BLaER1 (cell line): ENCODE results near the gene COQ5.
A peak's percentile ranks its signal among the peaks of the same experiment; 100 is the strongest.

Experiments used
- H3K27ac ChIP-seq: shearing (Covaris generic); formaldehyde crosslinking; 2 replicates; pipeline ENCODE4 v1.8.1; 2022
- H3K27me3 ChIP-seq: shearing (Covaris generic); formaldehyde crosslinking; 2 replicates; pipeline ENCODE4 v1.8.1; 2022
- H3K36me3 ChIP-seq: shearing (Covaris generic); formaldehyde crosslinking; 2 replicates; pipeline ENCODE4 v1.8.1; 2022
- H3K4me1 ChIP-seq: shearing (Covaris generic); formaldehyde crosslinking; 2 replicates; pipeline ENCODE4 v1.8.1; 2022
- H3K4me2 ChIP-seq: shearing (Covaris generic); formaldehyde crosslinking; 2 replicates; pipeline ENCODE4 v1.8.1; 2022
- H3K4me3 ChIP-seq: shearing (Covaris generic); formaldehyde crosslinking; 2 replicates; pipeline ENCODE4 v1.8.1; 2022
- H3K9ac ChIP-seq: shearing (Covaris generic); formaldehyde crosslinking; 2 replicates; pipeline ENCODE4 v1.8.1; 2022
- H3K9me3 ChIP-seq: shearing (Covaris generic); formaldehyde crosslinking; 2 replicates; pipeline ENCODE4 v1.8.1; 2022
- H4K20me1 ChIP-seq: shearing (Covaris generic); formaldehyde crosslinking; 2 replicates; pipeline ENCODE4 v1.8.1; 2022
- Cebpa-rat ChIP-seq: shearing (Covaris generic); IDR thresholded peaks from 2 replicates; pipeline ENCODE4 v1.8.1; 2022

COQ5 gene, protein sequence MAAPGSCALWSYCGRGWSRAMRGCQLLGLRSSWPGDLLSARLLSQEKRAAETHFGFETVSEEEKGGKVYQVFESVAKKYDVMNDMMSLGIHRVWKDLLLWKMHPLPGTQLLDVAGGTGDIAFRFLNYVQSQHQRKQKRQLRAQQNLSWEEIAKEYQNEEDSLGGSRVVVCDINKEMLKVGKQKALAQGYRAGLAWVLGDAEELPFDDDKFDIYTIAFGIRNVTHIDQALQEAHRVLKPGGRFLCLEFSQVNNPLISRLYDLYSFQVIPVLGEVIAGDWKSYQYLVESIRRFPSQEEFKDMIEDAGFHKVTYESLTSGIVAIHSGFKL

DNA sequence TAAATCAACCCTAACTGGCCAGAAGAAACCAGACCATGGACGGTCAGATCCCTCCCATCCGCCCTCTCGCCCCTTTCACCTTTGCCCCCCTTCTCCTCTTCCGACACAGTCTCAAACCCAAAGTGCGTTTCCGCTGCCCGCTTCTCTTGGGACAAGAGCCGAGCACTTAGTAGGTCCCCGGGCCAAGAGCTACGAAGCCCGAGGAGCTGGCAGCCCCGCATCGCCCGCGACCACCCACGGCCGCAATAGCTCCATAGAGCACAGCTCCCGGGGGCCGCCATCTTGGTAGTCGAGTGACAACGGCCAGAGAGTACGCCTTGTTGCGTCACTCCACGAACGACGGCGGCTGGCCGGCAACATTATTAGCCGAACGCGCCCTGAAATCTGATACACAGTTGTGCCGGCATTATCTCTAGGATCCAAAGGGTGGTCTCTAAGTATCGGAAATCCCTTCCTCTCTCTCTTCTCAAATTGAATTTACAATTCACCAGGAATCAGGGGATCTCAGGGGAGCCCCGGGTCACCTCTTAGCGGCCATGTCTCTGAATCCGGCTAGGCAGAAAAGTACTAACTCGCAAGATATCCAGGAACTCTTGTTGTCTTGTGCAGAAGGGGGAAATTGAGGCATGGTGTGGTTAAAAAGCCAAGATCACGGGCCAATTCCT lies at the start of gene COQ5:
Gene COQ5, minus strand, starts transcription at position 298 of the 665 bp plus-strand sequence. Its CDS starts 17 bp downstream, at position 281.
- peak within 1 kb of the TSS; percentile 90 for H3K4me2 ChIP-seq
- no peaks in the 10 kb centered on the region for H3K9me3 ChIP-seq
- peak within 1 kb of the TSS; percentile 91 for H3K27ac ChIP-seq
- no peaks in the 10 kb centered on the region for H3K27me3 ChIP-seq
- H3K4me1 ChIP-seq = peaks cover 22% of the 10 kb centered on the region
- no peaks in the 10 kb centered on the region for H4K20me1 ChIP-seq
- peak within 1 kb of the TSS; percentile 88 for H3K4me3 ChIP-seq
- TF ChIP-seq Cebpa-rat = peak; percentile 96
- H3K9ac ChIP-seq = peak within 1 kb of the TSS; percentile 96
- H3K36me3 ChIP-seq = peaks cover 21% of the 10 kb centered on the region; the same call in 1 of the 2 replicates

DNA sequence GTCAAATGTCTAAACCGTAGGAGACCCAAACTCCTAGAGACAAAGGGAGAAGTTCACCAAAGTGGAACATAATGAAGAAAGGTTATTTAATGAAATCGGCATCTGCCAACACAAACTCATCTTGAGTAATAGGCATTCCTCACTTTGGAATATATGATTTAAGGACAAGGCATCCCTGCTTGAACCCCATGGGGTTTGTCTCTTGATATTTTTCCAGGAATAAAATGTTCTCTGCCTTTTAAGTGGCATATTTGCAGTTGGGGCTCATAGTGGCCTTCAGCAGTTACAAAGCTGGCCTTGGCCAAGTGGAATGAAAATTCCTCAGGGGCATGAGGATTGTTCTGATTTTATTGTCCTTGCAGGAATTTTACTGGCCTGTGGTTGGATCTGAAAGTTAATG lies 45.1 kb upstream of the COQ5 start:
- Histone ChIP-seq H3K9ac (no peak overlapping the region), H3K4me2 (no peak overlapping the region), H3K27me3 (no peaks in the 10 kb centered on the region), H3K4me1 (no peaks in the 10 kb centered on the region), H3K4me3 (no peak overlapping the region), H3K36me3 (peaks cover 100% of the 10 kb centered on the region), H4K20me1 (peaks cover 59% of the 10 kb centered on the region), H3K27ac (no peak overlapping the region), H3K9me3 (no peaks in the 10 kb centered on the region)
- TF ChIP-seq Cebpa-rat = no peak

GRCh38 chr12:120573560-120573959 lies 44.6 kb upstream of the COQ5 start:
- H4K20me1 ChIP-seq = peaks cover 63% of the 10 kb centered on the region
- H3K4me2 ChIP-seq = no peak overlapping the region
- H3K27ac ChIP-seq = no peak overlapping the region
- H3K4me3 ChIP-seq = no peak overlapping the region
- H3K4me1 ChIP-seq = no peaks in the 10 kb centered on the region
- no peak for TF ChIP-seq Cebpa-rat
- peaks cover 100% of the 10 kb centered on the region for H3K36me3 ChIP-seq
- no peaks in the 10 kb centered on the region for H3K9me3 ChIP-seq
- no peaks in the 10 kb centered on the region for H3K27me3 ChIP-seq
- H3K9ac ChIP-seq = no peak overlapping the region

- H4K20me1 ChIP-seq = peaks cover 59% of the 10 kb centered on the region
- H3K9ac ChIP-seq = no peak overlapping the region
- no peaks in the 10 kb centered on the region for H3K4me1 ChIP-seq
- no peak for TF ChIP-seq Cebpa-rat
- H3K9me3 ChIP-seq = no peaks in the 10 kb centered on the region
- H3K27ac ChIP-seq = no peak overlapping the region
- no peak overlapping the region for H3K4me3 ChIP-seq
- H3K27me3 ChIP-seq = no peaks in the 10 kb centered on the region
- no peak overlapping the region for H3K4me2 ChIP-seq
- H3K36me3 ChIP-seq = peaks cover 100% of the 10 kb centered on the region
These were observed 42.3 kb upstream of the COQ5 start for GRCh38 chr12:120571299-120571698.

GRCh38 chr12:120563495-120563894 lies 34.5 kb upstream of the COQ5 start:
- H3K9me3 ChIP-seq = no peaks in the 10 kb centered on the region
- no peak overlapping the region for H3K4me3 ChIP-seq
- no peaks in the 10 kb centered on the region for H3K4me1 ChIP-seq
- no peak overlapping the region for H3K9ac ChIP-seq
- H3K27ac ChIP-seq = no peak overlapping the region
- no peak for TF ChIP-seq Cebpa-rat
- H3K27me3 ChIP-seq = no peaks in the 10 kb centered on the region
- peaks cover 98% of the 10 kb centered on the region for H3K36me3 ChIP-seq
- peaks cover 66% of the 10 kb centered on the region for H4K20me1 ChIP-seq
- no peak overlapping the region for H3K4me2 ChIP-seq

GRCh38 chr12:120562906-120563305 lies 33.9 kb upstream of the COQ5 start:
- TF ChIP-seq Cebpa-rat = no peak
- no peaks in the 10 kb centered on the region for H3K27me3 ChIP-seq
- peaks cover 65% of the 10 kb centered on the region for H4K20me1 ChIP-seq
- no peaks in the 10 kb centered on the region for H3K4me1 ChIP-seq
- peaks cover 95% of the 10 kb centered on the region for H3K36me3 ChIP-seq
- no peak overlapping the region for H3K9ac ChIP-seq
- no peaks in the 10 kb centered on the region for H3K9me3 ChIP-seq
- H3K4me3 ChIP-seq = no peak overlapping the region
- H3K27ac ChIP-seq = no peak overlapping the region
- H3K4me2 ChIP-seq = no peak overlapping the region

DNA sequence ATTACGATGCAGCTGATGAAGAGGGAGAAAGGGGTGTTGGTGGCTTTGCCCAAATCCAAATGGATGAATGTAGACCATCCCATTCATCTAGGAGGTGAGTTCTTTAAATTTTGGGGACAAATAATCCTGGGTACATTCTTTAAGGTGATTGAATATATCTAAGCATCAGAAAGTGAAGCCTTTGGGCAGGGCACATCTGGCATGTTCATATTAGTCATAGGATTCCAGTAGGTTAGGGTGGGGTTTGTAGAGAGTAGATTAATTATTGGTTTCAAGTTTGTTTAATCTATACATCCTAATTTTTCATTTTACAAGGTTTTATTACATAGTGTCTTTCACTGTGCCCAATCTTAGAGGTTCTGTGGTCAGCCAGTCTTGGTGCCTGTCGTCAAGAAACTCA lies 28.6 kb upstream of the COQ5 start:
- Histone ChIP-seq H4K20me1 (peaks cover 66% of the 10 kb centered on the region), H3K27ac (no peak overlapping the region), H3K4me3 (no peak overlapping the region), H3K36me3 (peaks cover 95% of the 10 kb centered on the region), H3K4me1 (peaks cover 10% of the 10 kb centered on the region; the same call in 1 of the 2 replicates), H3K9me3 (no peaks in the 10 kb centered on the region), H3K4me2 (no peak overlapping the region), H3K27me3 (no peaks in the 10 kb centered on the region), H3K9ac (no peak overlapping the region)
- TF ChIP-seq Cebpa-rat = no peak

- H3K27ac ChIP-seq = no peak overlapping the region
- H3K4me3 ChIP-seq = no peak overlapping the region
- no peak overlapping the region for H3K4me2 ChIP-seq
- H3K9me3 ChIP-seq = no peaks in the 10 kb centered on the region
- no peak overlapping the region for H3K9ac ChIP-seq
- H4K20me1 ChIP-seq = peaks cover 74% of the 10 kb centered on the region
- peaks cover 10% of the 10 kb centered on the region; the same call in 1 of the 2 replicates for H3K4me1 ChIP-seq
- peaks cover 95% of the 10 kb centered on the region for H3K36me3 ChIP-seq
- no peaks in the 10 kb centered on the region for H3K27me3 ChIP-seq
- TF ChIP-seq Cebpa-rat = no peak
These were observed 25.7 kb upstream of the COQ5 start for GRCh38 chr12:120554678-120555077.

- H3K4me1 ChIP-seq = no peaks in the 10 kb centered on the region
- H3K36me3 ChIP-seq = peaks cover 97% of the 10 kb centered on the region
- no peak overlapping the region for H3K27ac ChIP-seq
These were observed 17.1 kb upstream of the COQ5 start for GRCh38 chr12:120546050-120546386.

GRCh38 chr12:120544691-120545090 lies 15.7 kb upstream of the COQ5 start:
- Histone ChIP-seq H3K9ac (no peak overlapping the region), H3K9me3 (no peaks in the 10 kb centered on the region), H3K27me3 (no peaks in the 10 kb centered on the region), H4K20me1 (peaks cover 100% of the 10 kb centered on the region), H3K27ac (no peak overlapping the region), H3K4me3 (no peak overlapping the region), H3K4me1 (no peaks in the 10 kb centered on the region), H3K4me2 (no peak overlapping the region), H3K36me3 (peaks cover 97% of the 10 kb centered on the region)
- TF ChIP-seq Cebpa-rat = no peak

More at GRCh38 chr12:120546050-120546386, 17.1 kb upstream of the COQ5 start:
- no peak overlapping the region for H3K4me3 ChIP-seq
- no peak overlapping the region for H3K4me2 ChIP-seq
- TF ChIP-seq Cebpa-rat = no peak
- peaks cover 100% of the 10 kb centered on the region for H4K20me1 ChIP-seq
- H3K9ac ChIP-seq = no peak overlapping the region
- H3K27me3 ChIP-seq = no peaks in the 10 kb centered on the region
- H3K9me3 ChIP-seq = no peaks in the 10 kb centered on the region
